Ishikawa (cell line): ENCODE data around the gene MPI.

Source experiments
- CEBPB ChIP-seq: IDR thresholded peaks from 2 replicates; pipeline ENCODE4 v1.6.1; 2012
- CREB1 ChIP-seq: IDR thresholded peaks from 2 replicates; pipeline ENCODE4 v1.6.1; 2012; ENCODE audit warnings: low read depth
- EGR1 ChIP-seq: IDR thresholded peaks from 2 replicates; pipeline ENCODE4 v1.6.1; 2012
- EP300 ChIP-seq: IDR thresholded peaks from 2 replicates; pipeline ENCODE4 v1.6.1; 2012; ENCODE audit warnings: borderline replicate concordance
- FOXM1 ChIP-seq: IDR thresholded peaks from 2 replicates; pipeline ENCODE4 v1.6.1; 2012; ENCODE audit warnings: low read depth, borderline replicate concordance
- NFIC ChIP-seq: IDR thresholded peaks from 2 replicates; pipeline ENCODE4 v1.6.1; 2012
- RAD21 ChIP-seq: IDR thresholded peaks from 2 replicates; pipeline ENCODE4 v1.6.1; 2012; ENCODE audit warnings: low read depth
- TAF1 ChIP-seq: IDR thresholded peaks from 2 replicates; pipeline ENCODE4 v1.6.1; 2012; ENCODE audit warnings: low read depth, mild to moderate bottlenecking
- TCF12 ChIP-seq: IDR thresholded peaks from 2 replicates; pipeline ENCODE4 v1.6.1; 2012; ENCODE audit warnings: low read depth
- TEAD4 ChIP-seq: IDR thresholded peaks from 2 replicates; pipeline ENCODE4 v1.6.1; 2012
- YY1 ChIP-seq: IDR thresholded peaks from 2 replicates; pipeline ENCODE4 v1.6.1; 2012; ENCODE audit warnings: low read depth
- ZBTB7A ChIP-seq: IDR thresholded peaks from 2 replicates; pipeline ENCODE4 v1.6.1; 2012; ENCODE audit warnings: low read depth
- TF ChIP-seq, protein P1 (sequence below): IDR thresholded peaks from 2 replicates; pipeline ENCODE4 v1.6.1; 2012
- TF ChIP-seq, protein P2 (sequence below): IDR thresholded peaks from 2 replicates; pipeline ENCODE4 v1.6.1; 2012; ENCODE audit warnings: low read depth, mild to moderate bottlenecking
- TF ChIP-seq, protein P3 (sequence below): IDR thresholded peaks from 2 replicates; pipeline ENCODE4 v1.6.1; 2012

MPI gene

DNA sequence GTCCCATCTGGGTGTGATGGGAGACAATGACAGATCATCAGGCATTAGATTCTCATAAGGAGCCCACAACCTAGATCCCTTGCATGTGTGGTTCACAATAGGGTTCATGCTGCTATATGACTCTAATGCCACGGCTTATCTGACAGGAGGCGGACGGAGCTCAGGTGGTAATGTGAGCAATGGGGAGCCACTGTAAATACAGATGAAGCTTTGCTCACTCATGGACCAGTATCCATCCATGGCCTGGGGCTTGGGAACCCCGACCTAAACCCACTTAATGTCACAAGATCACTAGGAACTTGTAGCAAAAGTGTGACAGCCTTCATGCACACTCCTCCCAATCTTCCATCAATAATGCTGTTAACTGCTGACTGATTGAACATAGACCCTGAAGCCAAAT lies 18.8 kb downstream of the MPI start:
- no peak for TF ChIP-seq TCF12
- TF ChIP-seq FOXM1 = no peak
- TF ChIP-seq, protein P1, sequence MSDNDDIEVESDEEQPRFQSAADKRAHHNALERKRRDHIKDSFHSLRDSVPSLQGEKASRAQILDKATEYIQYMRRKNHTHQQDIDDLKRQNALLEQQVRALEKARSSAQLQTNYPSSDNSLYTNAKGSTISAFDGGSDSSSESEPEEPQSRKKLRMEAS = no peak
- TF ChIP-seq EGR1 = no peak
- TF ChIP-seq ZBTB7A = no peak
- TF ChIP-seq TEAD4 = no peak
- TF ChIP-seq TAF1 = no peak
- TF ChIP-seq, protein P2, sequence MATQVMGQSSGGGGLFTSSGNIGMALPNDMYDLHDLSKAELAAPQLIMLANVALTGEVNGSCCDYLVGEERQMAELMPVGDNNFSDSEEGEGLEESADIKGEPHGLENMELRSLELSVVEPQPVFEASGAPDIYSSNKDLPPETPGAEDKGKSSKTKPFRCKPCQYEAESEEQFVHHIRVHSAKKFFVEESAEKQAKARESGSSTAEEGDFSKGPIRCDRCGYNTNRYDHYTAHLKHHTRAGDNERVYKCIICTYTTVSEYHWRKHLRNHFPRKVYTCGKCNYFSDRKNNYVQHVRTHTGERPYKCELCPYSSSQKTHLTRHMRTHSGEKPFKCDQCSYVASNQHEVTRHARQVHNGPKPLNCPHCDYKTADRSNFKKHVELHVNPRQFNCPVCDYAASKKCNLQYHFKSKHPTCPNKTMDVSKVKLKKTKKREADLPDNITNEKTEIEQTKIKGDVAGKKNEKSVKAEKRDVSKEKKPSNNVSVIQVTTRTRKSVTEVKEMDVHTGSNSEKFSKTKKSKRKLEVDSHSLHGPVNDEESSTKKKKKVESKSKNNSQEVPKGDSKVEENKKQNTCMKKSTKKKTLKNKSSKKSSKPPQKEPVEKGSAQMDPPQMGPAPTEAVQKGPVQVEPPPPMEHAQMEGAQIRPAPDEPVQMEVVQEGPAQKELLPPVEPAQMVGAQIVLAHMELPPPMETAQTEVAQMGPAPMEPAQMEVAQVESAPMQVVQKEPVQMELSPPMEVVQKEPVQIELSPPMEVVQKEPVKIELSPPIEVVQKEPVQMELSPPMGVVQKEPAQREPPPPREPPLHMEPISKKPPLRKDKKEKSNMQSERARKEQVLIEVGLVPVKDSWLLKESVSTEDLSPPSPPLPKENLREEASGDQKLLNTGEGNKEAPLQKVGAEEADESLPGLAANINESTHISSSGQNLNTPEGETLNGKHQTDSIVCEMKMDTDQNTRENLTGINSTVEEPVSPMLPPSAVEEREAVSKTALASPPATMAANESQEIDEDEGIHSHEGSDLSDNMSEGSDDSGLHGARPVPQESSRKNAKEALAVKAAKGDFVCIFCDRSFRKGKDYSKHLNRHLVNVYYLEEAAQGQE = no peak
- TF ChIP-seq CREB1 = no peak
- no peak for TF ChIP-seq RAD21
- no peak for TF ChIP-seq NFIC

DNA sequence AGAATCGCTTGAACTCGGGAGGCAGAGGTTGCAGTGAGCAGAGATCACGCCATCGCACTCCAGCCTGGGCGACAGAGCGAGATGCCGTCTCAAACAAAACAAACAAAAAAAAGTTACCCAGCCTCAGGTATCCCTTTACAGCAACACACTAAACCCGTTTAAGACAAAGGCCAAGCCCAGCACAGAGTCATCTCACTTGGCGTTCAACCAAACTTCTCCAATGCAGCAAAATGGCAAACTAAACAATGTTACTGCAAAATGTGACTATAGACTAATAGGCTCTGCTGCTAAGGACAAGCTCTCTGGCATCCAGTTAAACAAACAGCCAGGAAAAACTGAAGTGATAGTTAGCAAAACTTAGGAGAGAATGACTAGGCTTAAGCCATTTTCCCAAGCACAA lies 23.2 kb downstream of the MPI start:
- no peak for TF ChIP-seq EP300
- TF ChIP-seq, protein P3, sequence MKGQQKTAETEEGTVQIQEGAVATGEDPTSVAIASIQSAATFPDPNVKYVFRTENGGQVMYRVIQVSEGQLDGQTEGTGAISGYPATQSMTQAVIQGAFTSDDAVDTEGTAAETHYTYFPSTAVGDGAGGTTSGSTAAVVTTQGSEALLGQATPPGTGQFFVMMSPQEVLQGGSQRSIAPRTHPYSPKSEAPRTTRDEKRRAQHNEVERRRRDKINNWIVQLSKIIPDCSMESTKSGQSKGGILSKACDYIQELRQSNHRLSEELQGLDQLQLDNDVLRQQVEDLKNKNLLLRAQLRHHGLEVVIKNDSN = no peak
- no peak for TF ChIP-seq ZBTB7A
- no peak for TF ChIP-seq NFIC
- no peak for TF ChIP-seq TCF12
- TF ChIP-seq CEBPB = no peak
- TF ChIP-seq EGR1 = no peak
- TF ChIP-seq RAD21 = no peak

DNA sequence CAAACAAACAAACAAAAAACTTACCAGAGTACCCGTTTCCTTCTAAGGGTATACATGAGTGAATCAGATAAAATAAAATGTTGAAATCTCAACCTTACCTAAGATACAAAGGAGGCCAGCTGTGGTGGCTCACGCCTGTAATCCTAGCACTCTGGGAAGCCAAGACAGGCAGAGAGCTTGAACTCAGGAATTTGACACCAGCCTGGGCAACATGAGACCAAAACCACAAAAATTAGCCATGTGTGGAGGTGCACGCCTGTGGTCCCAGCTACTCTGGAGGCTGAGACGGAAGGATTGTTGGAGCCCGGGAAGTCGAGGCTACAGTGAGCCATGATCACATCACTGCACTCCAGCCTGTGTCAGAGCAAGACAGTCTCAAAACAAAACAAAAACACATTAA lies 27.8 kb downstream of the MPI start:
- no peak for TF ChIP-seq YY1
- TF ChIP-seq, protein P3 = no peak
- TF ChIP-seq RAD21 = no peak
- no peak for TF ChIP-seq NFIC
- TF ChIP-seq, protein P1 = no peak
- TF ChIP-seq ZBTB7A = no peak
- TF ChIP-seq, protein P2 = no peak
- no peak for TF ChIP-seq CREB1
- TF ChIP-seq FOXM1 = no peak
- no peak for TF ChIP-seq CEBPB
- no peak for TF ChIP-seq EGR1
- TF ChIP-seq EP300 = no peak
- TF ChIP-seq TEAD4 = no peak
- no peak for TF ChIP-seq TCF12
- no peak for TF ChIP-seq TAF1

DNA sequence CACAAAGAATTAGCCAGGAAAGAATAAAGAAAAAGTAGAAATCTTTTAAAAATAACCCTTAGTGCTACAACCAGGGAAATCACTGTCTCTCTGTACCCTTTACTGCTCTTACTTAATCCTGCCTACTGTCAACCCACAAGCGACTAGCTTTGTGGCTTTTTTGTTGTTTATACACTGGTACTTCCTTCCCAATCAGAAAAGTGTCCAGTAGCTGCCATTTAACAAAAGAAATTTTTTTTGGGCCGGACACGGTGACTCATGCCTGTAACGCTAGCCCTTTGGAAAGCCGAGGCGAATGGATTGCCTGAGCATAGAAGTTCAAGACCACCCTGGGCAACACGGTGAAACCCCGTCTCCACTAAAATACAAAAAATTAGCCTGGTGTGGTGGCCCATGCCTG lies 30.6 kb downstream of the MPI start:
- no peak for TF ChIP-seq EGR1
- TF ChIP-seq YY1 = no peak

DNA sequence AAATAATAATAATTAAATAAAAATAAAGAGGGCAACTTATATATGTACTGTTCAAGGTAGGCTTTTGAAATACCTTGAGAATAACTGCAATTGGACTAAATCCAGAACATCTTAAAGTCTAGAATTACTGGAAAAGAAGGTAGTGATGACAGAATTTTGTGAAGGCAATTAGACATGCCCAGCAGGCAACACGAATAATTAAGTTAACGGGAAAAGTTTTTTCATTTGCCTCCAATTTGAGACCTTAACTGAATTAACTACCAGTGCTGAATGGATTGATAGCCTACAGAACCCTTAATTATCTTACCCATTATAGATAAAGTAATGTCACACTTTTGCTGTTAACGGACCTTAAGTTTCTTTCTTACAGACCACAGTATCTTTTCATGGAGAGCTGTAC lies 34.7 kb downstream of the MPI start:
- TF ChIP-seq YY1 (no peak), RAD21 (no peak), TCF12 (no peak), CREB1 (no peak), NFIC (no peak)
- TF ChIP-seq, protein P3 = no peak
- TF ChIP-seq, protein P1 = no peak

DNA sequence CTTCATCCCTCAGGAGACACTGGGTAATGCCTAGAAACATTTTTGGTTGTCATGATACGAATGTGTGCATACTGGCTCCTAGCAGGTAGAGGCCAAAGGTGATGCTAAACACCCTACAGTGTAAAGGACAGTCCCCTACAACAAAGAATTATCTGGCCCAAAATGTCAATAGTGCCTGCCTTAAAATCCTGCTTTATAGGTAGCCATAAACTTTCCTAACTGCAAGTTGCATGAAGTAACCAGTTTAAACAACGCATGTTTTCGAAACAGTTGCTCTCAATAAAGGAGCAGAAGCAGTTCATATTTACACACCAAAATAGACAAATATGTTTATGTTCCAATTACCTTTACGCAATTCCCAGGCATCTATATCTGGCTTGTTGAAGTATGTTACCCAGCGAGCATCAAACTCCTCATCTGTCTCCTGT lies 38.9 kb downstream of the MPI start:
- TF ChIP-seq CEBPB (no peak), CREB1 (no peak), EGR1 (no peak), ZBTB7A (no peak), YY1 (no peak), RAD21 (no peak), EP300 (no peak), TCF12 (no peak), NFIC (no peak), TAF1 (no peak), FOXM1 (no peak), TEAD4 (no peak)
- TF ChIP-seq, protein P3 = no peak
- TF ChIP-seq, protein P1 = no peak
- TF ChIP-seq, protein P2 = no peak
